Activated T-cell treated with anti-CD3 and anti-CD28 coated beads, Interleukin-2, amount 50 U/mL, for 4 hours (primary cell): ENCODE data around the gene BHLHE40. TPM values are rescaled to one million over a fixed set of nuclear protein-coding genes. Genes with fewer than 3 reads are reported as not detected.
A peak's percentile ranks its signal among the peaks of the same experiment; 100 is the strongest.

Source experiments
- ATAC-seq, 2 donors: fragments of 200-7000 bp; cut with Tn5 transposase; one replicate each; pipeline ENCODE4 v1.10.0; 2021
- DNase-seq: peaks from one replicate; pipeline ENCODE4 v3.0.0-alpha.2; 2020
- H3K27me3 Mint-ChIP-seq: one replicate; pipeline ENCODE4 v1.8.0; 2021; ENCODE audit warnings: low read depth, mixed read lengths
- H3K36me3 Mint-ChIP-seq: one replicate; pipeline ENCODE4 v1.8.0; 2022; ENCODE audit warnings: mixed read lengths; ENCODE audit not compliant: insufficient read depth
- H3K4me1 Mint-ChIP-seq: one replicate; pipeline ENCODE4 v1.8.0; 2021; ENCODE audit warnings: low read depth, mixed read lengths
- H3K4me3 Mint-ChIP-seq: one replicate; pipeline ENCODE4 v1.8.0; 2021; ENCODE audit warnings: mild to moderate bottlenecking, moderate library complexity, mixed read lengths
- H3K9me3 Mint-ChIP-seq: one replicate; pipeline ENCODE4 v1.8.0; 2021; ENCODE audit warnings: mixed read lengths
- total RNA-seq, 3 donors: library from RNA; stranded (reverse); gene quantifications; one replicate each; pipeline ENCODE4 v1.2.1, GENCODE V29; 2021

Gene BHLHE40
- total RNA-seq, 3 donors from 2014 or later = 61.9 to 90.8 (median 86.6) TPM

DNA sequence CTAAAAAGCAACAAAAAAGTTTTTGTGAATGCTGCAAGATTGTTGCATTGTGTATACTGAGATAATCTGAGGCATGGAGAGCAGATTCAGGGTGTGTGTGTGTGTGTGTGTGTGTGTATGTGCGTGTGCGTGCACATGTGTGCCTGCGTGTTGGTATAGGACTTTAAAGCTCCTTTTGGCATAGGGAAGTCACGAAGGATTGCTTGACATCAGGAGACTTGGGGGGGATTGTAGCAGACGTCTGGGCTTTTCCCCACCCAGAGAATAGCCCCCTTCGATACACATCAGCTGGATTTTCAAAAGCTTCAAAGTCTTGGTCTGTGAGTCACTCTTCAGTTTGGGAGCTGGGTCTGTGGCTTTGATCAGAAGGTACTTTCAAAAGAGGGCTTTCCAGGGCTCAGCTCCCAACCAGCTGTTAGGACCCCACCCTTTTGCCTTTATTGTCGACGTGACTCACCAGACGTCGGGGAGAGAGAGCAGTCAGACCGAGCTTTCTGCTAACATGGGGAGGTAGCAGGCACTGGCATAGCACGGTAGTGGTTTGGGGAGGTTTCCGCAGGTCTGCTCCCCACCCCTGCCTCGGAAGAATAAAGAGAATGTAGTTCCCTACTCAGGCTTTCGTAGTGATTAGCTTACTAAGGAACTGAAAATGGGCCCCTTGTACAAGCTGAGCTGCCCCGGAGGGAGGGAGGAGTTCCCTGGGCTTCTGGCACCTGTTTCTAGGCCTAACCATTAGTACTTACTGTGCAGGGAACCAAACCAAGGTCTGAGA, 4.7 kb downstream of the BHLHE40 start:
- H3K9me3 Mint-ChIP-seq = no peaks in the 10 kb centered on the region
- ATAC-seq (peak; percentile 53 to 58), DNase-seq (peak; percentile 78)
- H3K4me1 Mint-ChIP-seq = peaks cover 61% of the 10 kb centered on the region
- H3K27me3 Mint-ChIP-seq = no peaks in the 10 kb centered on the region
- peaks cover 40% of the 10 kb centered on the region for H3K36me3 Mint-ChIP-seq
- peak overlapping the region; percentile 94 for H3K4me3 Mint-ChIP-seq

DNA sequence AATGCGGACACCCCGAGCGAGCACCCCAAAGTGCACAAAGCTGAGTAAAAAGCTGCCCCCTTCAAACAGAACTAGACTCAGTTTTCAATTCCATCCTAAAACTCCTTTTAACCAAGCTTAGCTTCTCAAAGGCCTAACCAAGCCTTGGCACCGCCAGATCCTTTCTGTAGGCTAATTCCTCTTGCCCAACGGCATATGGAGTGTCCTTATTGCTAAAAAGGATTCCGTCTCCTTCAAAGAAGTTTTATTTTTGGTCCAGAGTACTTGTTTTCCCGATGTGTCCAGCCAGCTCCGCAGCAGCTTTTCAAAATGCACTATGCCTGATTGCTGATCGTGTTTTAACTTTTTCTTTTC, 5.3 kb downstream of the BHLHE40 start:
- ATAC-seq (no peak), DNase-seq (no peak)
- H3K4me1 Mint-ChIP-seq = peaks cover 63% of the 10 kb centered on the region
- H3K9me3 Mint-ChIP-seq = no peaks in the 10 kb centered on the region
- peak overlapping the region; percentile 94 for H3K4me3 Mint-ChIP-seq
- H3K27me3 Mint-ChIP-seq = no peaks in the 10 kb centered on the region
- peaks cover 40% of the 10 kb centered on the region for H3K36me3 Mint-ChIP-seq

DNA sequence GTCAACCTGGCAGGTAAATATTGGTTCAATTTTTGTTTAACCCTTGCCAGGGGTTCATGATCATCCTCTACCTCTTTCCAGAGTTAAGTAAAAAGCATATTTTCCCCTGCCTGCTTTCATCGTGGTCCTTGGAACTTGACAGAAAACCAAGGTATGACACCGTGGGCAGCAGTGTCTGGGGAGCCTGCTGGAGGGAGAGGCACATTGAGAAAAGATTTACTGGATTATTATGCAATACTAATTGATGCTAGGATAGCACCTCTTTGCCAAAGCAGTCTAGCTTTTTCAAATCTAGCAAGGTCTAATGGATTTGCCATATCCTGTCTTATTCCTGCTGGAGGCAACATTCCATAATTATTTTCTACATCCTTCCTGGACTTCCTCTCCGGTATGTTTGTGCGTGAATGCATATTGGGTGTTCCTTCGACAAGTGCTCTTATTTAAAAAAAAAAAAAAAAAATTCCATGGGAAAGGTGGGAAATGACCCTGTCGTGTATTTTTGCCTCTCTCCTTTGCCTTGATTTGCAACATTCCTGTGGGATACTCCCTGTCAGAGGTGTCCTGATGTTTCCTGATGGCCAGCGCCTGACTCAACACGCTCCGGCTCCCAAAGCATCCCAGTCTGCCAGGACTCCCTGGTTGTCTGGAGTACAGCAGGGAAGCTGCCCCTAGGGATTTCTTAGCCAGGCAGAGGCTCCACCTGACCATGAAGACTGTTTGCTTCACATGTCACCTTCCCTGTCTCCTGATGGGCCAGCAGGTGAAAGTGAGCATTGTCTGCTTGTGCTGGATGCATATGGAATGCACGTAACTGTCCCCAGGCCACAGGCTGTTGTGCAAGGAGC, 6.3 kb downstream of the BHLHE40 start:
- peak overlapping the region; percentile 77 for H3K4me3 Mint-ChIP-seq
- no peaks in the 10 kb centered on the region for H3K9me3 Mint-ChIP-seq
- H3K36me3 Mint-ChIP-seq = peaks cover 34% of the 10 kb centered on the region
- no peaks in the 10 kb centered on the region for H3K27me3 Mint-ChIP-seq
- DNase-seq (no peak), ATAC-seq (no peak)
- H3K4me1 Mint-ChIP-seq = peaks cover 63% of the 10 kb centered on the region

DNA sequence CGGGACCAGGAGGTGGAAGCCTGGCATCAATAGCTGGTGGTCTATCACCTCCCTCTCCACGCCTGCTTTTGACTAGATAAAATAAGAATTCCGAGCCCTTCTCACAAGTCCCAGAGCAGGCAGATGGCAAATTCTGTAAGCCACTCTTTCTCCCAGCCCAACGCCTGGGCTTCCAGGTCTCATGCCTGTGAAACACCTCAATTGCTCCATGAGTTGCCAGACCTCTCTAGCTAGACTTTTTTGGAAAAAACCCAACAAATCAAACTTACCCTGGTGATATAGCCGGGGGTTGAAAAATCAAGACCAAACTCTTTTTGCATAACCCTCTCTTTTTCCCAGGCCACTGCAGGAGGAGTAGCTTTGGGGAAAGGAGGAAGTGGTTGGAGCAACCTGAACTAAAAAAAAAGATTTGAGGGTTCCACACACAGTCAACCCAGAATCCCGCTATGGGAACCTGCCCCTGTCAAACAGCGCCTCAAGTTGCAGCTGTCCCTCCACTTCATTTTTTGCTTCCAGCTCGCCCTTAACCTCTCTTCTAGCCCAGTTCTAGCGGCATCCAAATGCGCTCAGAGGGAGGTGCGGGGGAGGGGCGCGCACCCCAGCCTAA, 7.0 kb downstream of the BHLHE40 start:
- H3K36me3 Mint-ChIP-seq = peaks cover 31% of the 10 kb centered on the region
- no peak for DNase-seq
- no peaks in the 10 kb centered on the region for H3K27me3 Mint-ChIP-seq
- ATAC-seq = peak in 1 of 2 donors; percentile 8
- H3K9me3 Mint-ChIP-seq = no peaks in the 10 kb centered on the region
- peak overlapping the region; percentile 77 for H3K4me3 Mint-ChIP-seq
- H3K4me1 Mint-ChIP-seq = peaks cover 60% of the 10 kb centered on the region

DNA sequence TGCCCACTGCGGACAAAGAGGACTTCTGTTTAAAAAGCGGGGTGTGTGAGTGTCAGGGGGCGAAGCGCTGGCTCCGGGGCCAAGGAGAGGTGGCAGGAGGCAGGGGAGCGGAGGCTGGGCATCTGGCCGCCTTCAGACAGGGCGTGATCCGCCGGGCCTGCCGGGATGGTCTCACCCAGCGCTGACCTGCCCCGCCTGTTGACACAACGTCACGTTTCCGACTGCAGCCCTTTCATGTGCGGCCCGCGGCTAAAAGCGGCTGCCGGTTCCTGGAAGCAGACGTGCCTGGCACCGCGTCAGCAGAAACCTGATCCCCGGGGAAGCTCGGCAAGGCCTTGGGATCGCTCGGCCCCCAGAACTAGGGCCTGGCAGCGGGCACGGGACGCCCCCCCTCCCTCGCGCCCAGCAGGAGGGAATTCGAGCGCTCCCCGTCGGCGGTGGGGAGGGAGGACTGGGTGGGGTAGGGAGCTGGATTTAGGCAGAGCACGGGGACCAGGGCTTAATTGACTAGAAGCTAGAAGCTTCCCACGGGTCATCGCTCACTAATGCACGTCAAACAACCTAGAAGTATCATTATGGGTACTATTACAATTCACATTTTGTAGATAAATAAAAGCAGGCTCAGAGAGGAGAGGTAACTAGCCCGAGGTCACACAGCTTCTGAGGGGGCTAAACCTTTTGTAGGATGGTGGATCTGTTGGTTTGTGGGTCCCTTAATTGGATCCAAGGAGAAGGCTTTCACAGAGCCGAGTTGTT, 7.7 kb downstream of the BHLHE40 start:
- peak; percentile 53 for DNase-seq
- peaks cover 53% of the 10 kb centered on the region for H3K4me1 Mint-ChIP-seq
- peak; percentile 35 to 41 for ATAC-seq
- H3K27me3 Mint-ChIP-seq = no peaks in the 10 kb centered on the region
- H3K9me3 Mint-ChIP-seq = no peaks in the 10 kb centered on the region
- H3K4me3 Mint-ChIP-seq = peak overlapping the region; percentile 77
- peaks cover 25% of the 10 kb centered on the region for H3K36me3 Mint-ChIP-seq

DNA sequence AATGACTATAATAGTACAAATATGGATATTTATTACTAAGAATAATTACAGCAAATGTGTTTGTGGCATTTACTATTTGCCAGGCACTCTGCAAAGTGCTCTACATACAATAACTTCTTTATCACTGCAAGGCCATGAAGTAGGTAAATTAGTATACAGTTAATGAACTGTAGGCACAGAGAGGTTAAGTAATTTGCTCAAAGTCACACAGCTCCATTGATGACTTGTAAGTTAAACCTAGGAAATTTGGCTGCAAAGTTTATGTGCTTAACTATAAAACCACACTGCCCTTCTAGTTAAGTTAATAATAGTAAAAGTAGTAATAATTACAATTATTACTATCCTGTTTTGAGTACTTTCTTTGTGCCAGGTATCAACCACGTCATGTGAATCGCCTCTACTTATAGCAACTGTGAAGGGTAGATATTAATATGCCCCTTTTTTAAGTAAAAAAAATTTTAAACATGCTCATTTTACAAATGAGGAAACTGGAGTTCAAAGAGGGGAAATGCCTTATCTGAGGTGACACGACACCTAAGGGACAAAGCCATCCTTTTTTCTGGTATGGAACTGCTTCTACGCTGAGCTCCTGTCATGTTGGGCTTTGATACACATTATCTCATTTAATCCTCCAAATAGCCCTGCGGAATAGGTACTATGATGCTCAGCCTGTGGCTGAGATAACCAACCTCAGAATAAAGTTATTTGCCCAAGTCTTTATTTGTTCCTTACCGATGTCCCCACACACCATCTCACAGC, 8.5 kb downstream of the BHLHE40 start:
- peaks cover 20% of the 10 kb centered on the region for H3K36me3 Mint-ChIP-seq
- no peaks in the 10 kb centered on the region for H3K27me3 Mint-ChIP-seq
- DNase-seq (no peak), ATAC-seq (no peak)
- no peaks in the 10 kb centered on the region for H3K9me3 Mint-ChIP-seq
- H3K4me1 Mint-ChIP-seq = peaks cover 46% of the 10 kb centered on the region
- peak overlapping the region; percentile 77 for H3K4me3 Mint-ChIP-seq

DNA sequence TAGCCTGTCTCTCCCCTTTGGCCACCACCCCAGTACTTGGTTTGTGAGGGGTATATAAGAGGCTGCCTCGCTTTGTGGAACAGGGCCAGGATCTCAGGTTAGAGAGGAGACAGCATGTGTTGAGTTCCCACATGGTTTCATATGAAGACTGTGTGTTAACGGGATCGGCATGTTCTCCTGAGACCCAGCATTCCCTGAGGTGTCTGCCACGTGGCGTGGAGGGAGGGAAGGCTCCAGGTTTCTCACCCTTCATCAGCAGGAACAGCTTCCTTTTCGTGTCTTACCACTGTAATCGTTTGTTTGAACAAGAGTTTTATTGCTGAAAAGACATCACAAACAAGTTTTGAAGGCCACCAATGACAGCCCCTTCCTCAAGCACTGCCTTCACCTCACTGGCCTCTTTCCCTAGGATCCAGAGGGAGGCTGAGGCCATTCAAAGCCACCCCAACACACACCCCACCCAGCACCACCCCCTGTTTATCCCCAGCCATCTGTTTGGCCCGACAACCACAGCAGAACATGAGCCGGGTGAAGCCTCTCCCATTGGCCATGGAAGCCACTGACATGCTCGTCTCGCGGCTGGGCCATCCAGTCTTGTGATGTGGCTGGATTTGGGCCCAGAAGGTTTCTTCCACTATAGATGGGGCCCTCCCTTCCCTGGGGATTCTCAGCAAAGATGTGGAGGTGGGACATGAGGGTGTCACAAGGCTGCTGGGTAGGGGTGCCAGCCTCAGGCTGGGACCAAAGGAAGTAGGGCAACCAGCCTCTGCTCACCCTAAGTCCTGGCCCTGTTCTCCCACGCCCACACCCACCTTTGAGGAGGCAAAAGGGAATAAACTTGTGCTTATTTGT, 10.0 kb downstream of the BHLHE40 start:
- DNase-seq (no peak), ATAC-seq (no peak)
- Mint-ChIP-seq H3K4me1 (peaks cover 36% of the 10 kb centered on the region), H3K9me3 (no peaks in the 10 kb centered on the region), H3K27me3 (no peaks in the 10 kb centered on the region), H3K36me3 (peaks cover 7% of the 10 kb centered on the region), H3K4me3 (no peak overlapping the region)

DNA sequence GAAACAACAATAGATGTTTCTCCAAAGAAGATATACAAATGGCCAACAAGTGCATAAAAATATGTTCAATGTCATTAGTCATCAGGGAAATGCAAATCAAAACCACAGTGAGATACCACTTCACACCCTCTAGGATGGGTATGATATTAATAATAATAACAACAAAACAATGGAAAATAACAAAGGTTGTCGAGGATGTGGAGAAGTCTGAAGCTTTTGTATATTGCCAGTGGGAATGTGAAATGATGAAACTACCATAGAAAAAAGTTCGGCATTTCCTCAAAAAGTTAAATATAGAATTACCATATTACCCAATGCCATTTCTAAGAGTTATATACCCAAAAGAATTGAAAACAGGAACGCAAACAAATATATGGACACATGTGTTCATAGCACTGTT, 10.8 kb downstream of the BHLHE40 start:
- Mint-ChIP-seq H3K9me3 (no peaks in the 10 kb centered on the region), H3K27me3 (no peaks in the 10 kb centered on the region), H3K4me3 (no peak overlapping the region), H3K4me1 (peaks cover 34% of the 10 kb centered on the region), H3K36me3 (peaks cover 3% of the 10 kb centered on the region)
- DNase-seq (no peak), ATAC-seq (no peak)

DNA sequence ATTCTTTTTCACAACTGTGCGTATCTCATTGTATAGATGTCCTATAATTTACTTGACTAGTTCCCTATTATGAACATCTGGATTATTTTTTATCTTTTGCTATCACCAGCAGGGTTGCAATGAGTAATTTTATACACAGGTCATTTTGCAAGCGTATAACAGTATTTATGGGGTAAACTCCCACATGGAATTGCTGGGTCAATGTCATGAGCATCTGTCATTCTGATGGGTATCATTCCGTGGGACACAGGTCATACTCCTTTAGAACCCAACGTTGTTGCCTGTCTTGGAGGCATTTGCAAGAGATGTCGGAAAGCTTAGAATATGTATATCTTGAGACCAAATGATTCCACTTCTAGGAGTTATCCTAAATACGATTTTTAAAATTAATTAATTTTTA, 12.9 kb downstream of the BHLHE40 start:
- ATAC-seq (no peak), DNase-seq (no peak)
- H3K36me3 Mint-ChIP-seq = no peaks in the 10 kb centered on the region
- peaks cover 15% of the 10 kb centered on the region for H3K4me1 Mint-ChIP-seq
- H3K4me3 Mint-ChIP-seq = no peak overlapping the region
- no peaks in the 10 kb centered on the region for H3K27me3 Mint-ChIP-seq
- no peaks in the 10 kb centered on the region for H3K9me3 Mint-ChIP-seq

DNA sequence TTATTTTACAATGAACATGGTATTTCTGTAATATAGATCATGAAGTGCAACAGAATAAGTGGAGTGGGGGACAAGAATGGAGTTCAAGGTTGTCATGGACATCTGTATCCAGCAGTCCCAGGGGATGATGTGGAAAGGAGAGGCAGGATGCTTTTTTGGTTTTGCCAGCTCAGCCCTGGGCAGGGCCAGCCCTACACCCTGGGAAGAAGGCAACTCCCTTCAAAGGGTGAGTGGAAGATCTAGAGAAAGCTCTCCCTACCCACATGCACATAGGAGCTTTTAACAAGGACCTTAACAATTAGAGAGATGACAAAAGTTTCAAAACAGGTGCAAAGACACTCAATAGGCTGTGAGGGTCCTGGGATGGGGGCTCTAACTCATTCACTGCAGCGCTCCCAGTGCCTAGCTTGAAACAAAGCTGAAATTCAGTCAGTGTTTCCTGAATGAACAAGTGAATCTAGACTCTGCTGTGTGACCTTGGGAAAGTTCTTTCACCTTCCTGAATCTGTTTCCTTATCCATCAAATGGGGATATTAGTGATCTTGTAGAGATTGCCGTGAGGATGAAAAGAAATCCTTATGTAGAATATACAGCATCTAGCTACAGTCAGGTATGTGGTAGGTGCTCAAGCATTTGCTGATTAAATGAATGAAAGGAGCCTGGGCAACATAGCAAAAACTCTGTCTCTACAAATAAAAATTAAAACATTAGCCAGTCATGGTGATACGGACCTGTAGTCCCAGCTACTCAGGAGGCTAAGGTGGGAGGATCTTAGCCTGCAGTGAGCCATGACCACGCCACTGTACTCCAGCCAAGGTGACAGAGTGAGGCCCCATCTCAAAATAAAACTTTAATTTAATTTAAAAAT, 14.3 kb downstream of the BHLHE40 start:
- Mint-ChIP-seq H3K4me3 (no peak overlapping the region), H3K27me3 (no peaks in the 10 kb centered on the region), H3K36me3 (no peaks in the 10 kb centered on the region), H3K4me1 (peaks cover 12% of the 10 kb centered on the region), H3K9me3 (no peaks in the 10 kb centered on the region)
- no peak for ATAC-seq
- no peak for DNase-seq

DNA sequence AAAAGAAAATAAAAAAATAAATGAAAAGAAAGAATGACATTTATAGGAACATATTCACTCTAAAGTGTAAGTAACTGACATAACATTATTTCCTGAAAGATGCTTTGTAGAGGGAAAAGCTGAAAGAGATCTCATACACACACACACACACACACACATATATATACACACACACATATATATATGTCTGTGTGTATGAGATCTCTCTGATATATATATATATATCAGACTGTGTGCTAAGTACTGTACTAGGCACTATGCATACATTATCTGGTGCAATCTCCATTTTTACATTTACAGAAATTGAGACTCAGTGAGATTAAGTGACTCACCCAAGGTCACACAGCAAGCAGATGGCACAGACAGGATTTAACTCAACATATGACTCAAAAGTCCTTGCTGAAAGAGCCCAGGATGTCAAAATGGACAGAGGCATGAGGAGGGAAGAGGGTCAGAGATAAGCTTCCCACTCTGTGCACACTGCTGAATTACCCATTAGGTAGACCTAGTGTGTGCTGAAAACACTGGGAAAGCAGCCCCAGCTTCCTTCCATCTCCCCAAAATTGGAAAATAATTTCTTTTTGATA, 15.0 kb downstream of the BHLHE40 start:
- Mint-ChIP-seq H3K9me3 (no peaks in the 10 kb centered on the region), H3K36me3 (no peaks in the 10 kb centered on the region), H3K4me3 (no peak overlapping the region), H3K27me3 (no peaks in the 10 kb centered on the region), H3K4me1 (peaks cover 12% of the 10 kb centered on the region)
- no peak for DNase-seq
- ATAC-seq = peak; percentile 83
